ENCODE results near the gene SPATA31E1. TPM values are rescaled to one million over a fixed set of nuclear protein-coding genes. Genes with fewer than 3 reads are reported as not detected.
"Not testable (repeated sequence)": the region's sequence is repeated elsewhere in the genome, so short reads cannot be mapped to it uniquely, and the experiment has no call there.

Gene SPATA31E1
- total RNA-seq, 1 donor from 2014 or later: not detected

DNA sequence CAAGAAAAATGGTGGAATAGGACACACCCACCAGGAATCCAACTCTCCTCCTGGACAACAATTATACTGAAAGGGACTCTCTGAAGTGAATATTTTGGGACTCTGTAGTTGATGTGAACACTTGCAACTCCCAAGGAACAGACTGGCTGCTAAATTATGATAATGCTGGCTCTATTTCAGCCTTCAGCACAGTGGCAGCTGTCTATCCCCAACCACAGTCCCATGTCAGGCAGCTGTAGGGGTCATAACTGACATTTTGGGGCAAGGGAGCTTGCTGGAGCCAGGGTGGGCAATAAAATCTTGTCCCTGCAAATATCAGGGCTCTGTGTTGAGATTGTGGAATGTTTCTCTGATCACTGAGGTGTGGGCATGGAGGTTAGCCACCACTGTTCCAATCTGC, 14.2 kb downstream of the SPATA31E1 start:
- Histone ChIP-seq H3K4me3 (no peak overlapping the region), H4K20me1 (ENCODE audit: low read depth) (no peaks in the 10 kb centered on the region), H3K9ac (no peak overlapping the region), H3K27me3 (no peaks in the 10 kb centered on the region), H2AFZ (replicated peaks) (no peak overlapping the region), H3K4me2 (no peak overlapping the region), H3F3A (ENCODE audit: low read depth) (no peaks in the 10 kb centered on the region), H3K27ac (no peak overlapping the region), H3K4me1 (peaks cover 6% of the 10 kb centered on the region), H3K9me3 (ENCODE audit: low read depth) (no peaks in the 10 kb centered on the region), H3K36me3 (no peaks in the 10 kb centered on the region), H3K79me2 (ENCODE audit: low read depth) (no peaks in the 10 kb centered on the region)
- Mint-ChIP-seq H3K9me3 (peaks cover 15% of the 10 kb centered on the region), H3K36me3 (no peaks in the 10 kb centered on the region), H3K27ac (no peak overlapping the region), H3K4me1 (no peaks in the 10 kb centered on the region), H3K27me3 (ENCODE audit: insufficient read depth, low read depth) (no peaks in the 10 kb centered on the region), H3K4me3 (no peak overlapping the region)
- no peak for TF ChIP-seq EZH2phosphoT487 (IDR thresholded peaks at IDR 0.05)
- TF ChIP-seq, protein P1, sequence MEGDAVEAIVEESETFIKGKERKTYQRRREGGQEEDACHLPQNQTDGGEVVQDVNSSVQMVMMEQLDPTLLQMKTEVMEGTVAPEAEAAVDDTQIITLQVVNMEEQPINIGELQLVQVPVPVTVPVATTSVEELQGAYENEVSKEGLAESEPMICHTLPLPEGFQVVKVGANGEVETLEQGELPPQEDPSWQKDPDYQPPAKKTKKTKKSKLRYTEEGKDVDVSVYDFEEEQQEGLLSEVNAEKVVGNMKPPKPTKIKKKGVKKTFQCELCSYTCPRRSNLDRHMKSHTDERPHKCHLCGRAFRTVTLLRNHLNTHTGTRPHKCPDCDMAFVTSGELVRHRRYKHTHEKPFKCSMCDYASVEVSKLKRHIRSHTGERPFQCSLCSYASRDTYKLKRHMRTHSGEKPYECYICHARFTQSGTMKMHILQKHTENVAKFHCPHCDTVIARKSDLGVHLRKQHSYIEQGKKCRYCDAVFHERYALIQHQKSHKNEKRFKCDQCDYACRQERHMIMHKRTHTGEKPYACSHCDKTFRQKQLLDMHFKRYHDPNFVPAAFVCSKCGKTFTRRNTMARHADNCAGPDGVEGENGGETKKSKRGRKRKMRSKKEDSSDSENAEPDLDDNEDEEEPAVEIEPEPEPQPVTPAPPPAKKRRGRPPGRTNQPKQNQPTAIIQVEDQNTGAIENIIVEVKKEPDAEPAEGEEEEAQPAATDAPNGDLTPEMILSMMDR (IDR thresholded peaks at IDR 0.05): no peak
- no peak for TF ChIP-seq EZH2 (IDR thresholded peaks at IDR 0.05)
- no peak for DNase-seq (ENCODE audit: low spot score)

DNA sequence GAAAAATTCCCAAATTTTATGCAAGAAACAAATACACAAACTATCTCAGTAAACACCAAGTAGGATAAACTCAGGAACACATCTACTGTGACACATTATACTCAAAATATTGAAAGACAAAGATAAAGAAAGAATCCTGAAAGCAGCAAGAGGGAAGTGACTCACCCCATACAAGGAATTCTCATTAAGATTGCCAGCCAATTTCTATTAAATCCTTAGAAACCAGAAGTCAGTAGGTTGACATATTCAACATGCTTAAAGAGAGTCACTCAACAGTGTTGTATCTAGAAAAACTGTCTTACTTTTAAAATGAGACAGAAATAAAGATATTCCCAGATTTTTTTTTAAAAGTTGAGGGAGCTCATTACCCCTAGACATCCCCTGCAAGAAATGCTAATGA, 15.5 kb downstream of the SPATA31E1 start:
- Histone ChIP-seq H3K36me3 (no peaks in the 10 kb centered on the region), H3K27ac (no peak overlapping the region), H3F3A (ENCODE audit: low read depth) (no peaks in the 10 kb centered on the region), H3K79me2 (ENCODE audit: low read depth) (no peaks in the 10 kb centered on the region), H3K9ac (no peak overlapping the region), H3K4me2 (no peak overlapping the region), H3K27me3 (no peaks in the 10 kb centered on the region), H3K4me1 (peaks cover 6% of the 10 kb centered on the region), H3K4me3 (no peak overlapping the region), H4K20me1 (ENCODE audit: low read depth) (no peaks in the 10 kb centered on the region), H2AFZ (replicated peaks) (no peak overlapping the region), H3K9me3 (ENCODE audit: low read depth) (no peaks in the 10 kb centered on the region)
- peaks cover 19% of the 10 kb centered on the region for H3K9me3 Mint-ChIP-seq
- TF ChIP-seq EZH2phosphoT487 (IDR thresholded peaks at IDR 0.05): no peak
- TF ChIP-seq, protein P1 (IDR thresholded peaks at IDR 0.05): no peak
- no peak for TF ChIP-seq EZH2 (IDR thresholded peaks at IDR 0.05)
- H3K27me3 Mint-ChIP-seq (ENCODE audit: insufficient read depth, low read depth): no peaks in the 10 kb centered on the region
- H3K4me3 Mint-ChIP-seq: no peak overlapping the region
- no peak for DNase-seq (ENCODE audit: low spot score)
- H3K4me1 Mint-ChIP-seq: no peaks in the 10 kb centered on the region
- no peaks in the 10 kb centered on the region for H3K36me3 Mint-ChIP-seq
- no peak overlapping the region for H3K27ac Mint-ChIP-seq

DNA sequence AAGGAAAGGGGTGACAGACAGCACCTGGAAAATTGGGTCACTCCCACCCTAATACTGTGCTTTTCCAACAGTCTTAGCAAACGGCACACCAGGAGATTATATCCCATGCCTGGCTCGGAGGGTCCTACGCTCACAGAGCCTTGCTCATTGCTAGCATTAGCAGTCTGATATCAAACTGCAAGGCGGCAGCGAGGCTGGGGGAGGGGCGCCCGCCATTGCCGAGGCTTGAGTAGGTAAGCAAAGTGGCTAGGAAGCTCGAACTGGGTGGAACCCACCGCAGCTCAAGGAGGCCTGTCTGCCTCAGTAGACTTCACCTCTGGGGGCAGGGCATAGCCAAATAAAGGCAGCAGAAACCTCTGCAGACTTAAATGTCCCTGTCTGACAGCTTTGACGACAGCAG, 19.7 kb downstream of the SPATA31E1 start:
- not testable (repeated sequence) for H3K4me3 Mint-ChIP-seq; H3K4me3 ChIP-seq; H3K79me2 ChIP-seq (ENCODE audit: low read depth); H3K9ac ChIP-seq; H4K20me1 ChIP-seq (ENCODE audit: low read depth); H3K36me3 ChIP-seq; H3K4me1 Mint-ChIP-seq; DNase-seq (ENCODE audit: low spot score); H3K9me3 ChIP-seq (ENCODE audit: low read depth); H2AFZ ChIP-seq (replicated peaks); H3K27ac ChIP-seq; H3F3A ChIP-seq (ENCODE audit: low read depth); H3K36me3 Mint-ChIP-seq; H3K4me1 ChIP-seq; H3K27me3 Mint-ChIP-seq (ENCODE audit: insufficient read depth, low read depth); H3K27ac Mint-ChIP-seq; H3K4me2 ChIP-seq; H3K27me3 ChIP-seq
- peaks cover 27% of the 10 kb centered on the region for H3K9me3 Mint-ChIP-seq

DNA sequence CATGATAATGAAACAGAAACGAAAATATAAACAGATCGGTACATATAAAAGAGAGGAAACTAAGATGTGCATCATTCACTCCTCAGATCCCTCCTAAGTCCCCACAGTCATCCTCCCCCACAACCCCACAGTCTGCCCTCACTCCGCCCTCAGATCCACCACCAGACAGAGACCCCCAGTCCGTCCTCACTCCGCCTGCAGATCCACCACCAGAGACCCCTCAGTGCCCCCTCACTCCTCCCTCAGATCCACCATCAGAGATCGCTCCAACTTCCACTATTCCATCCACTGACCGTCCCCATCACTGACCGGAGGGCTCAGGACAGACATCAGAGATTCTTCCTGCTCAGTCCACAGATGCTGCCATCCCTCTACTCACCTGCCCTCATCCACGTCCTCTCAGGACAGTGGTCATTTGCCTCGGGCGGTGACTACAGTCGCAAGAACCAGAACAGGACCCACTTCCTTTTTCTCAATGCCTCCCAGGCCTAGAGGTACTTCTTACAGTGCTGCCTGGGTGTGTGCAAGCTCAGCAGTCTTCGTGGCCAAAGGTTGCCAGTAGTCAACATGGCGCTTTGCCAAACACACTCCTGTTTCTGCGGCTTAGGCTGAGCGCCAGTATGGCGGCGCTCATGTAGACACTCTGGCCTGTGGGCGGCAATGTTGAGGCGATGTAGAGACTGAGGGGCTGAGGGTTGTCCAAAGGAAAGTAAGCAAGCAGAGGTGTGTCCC, 26.8 kb downstream of the SPATA31E1 start:
- Histone ChIP-seq H3K9me3 (ENCODE audit: low read depth) (no peaks in the 10 kb centered on the region), H3K4me1 (no peaks in the 10 kb centered on the region), H3F3A (ENCODE audit: low read depth) (no peaks in the 10 kb centered on the region), H3K27me3 (no peaks in the 10 kb centered on the region), H3K36me3 (no peaks in the 10 kb centered on the region), H3K4me3 (no peak overlapping the region), H3K9ac (no peak overlapping the region), H3K27ac (no peak overlapping the region), H2AFZ (replicated peaks) (peak overlapping the region; percentile 20), H3K79me2 (ENCODE audit: low read depth) (no peaks in the 10 kb centered on the region), H3K4me2 (no peak overlapping the region), H4K20me1 (ENCODE audit: low read depth) (no peaks in the 10 kb centered on the region)
- no peaks in the 10 kb centered on the region for H3K4me1 Mint-ChIP-seq
- no peaks in the 10 kb centered on the region for H3K36me3 Mint-ChIP-seq
- DNase-seq (ENCODE audit: low spot score): no peak
- peaks cover 4% of the 10 kb centered on the region for H3K9me3 Mint-ChIP-seq
- no peak overlapping the region for H3K27ac Mint-ChIP-seq
- no peak overlapping the region for H3K4me3 Mint-ChIP-seq
- no peaks in the 10 kb centered on the region for H3K27me3 Mint-ChIP-seq (ENCODE audit: insufficient read depth, low read depth)
- no peak for TF ChIP-seq EZH2 (IDR thresholded peaks at IDR 0.05)
- TF ChIP-seq EZH2phosphoT487 (IDR thresholded peaks at IDR 0.05): no peak
- TF ChIP-seq, protein P1 (IDR thresholded peaks at IDR 0.05): no peak
